ENCODE measurements around the gene BICDL1.

The BICDL1 gene

GRCh38 chr12:120079411-120080400, 90.7 kb downstream of the BICDL1 start:
- no peak for DNase-seq

- DNase-seq = no peak
Measured at GRCh38 chr12:120081641-120082040, 92.6 kb downstream of the BICDL1 start.

GRCh38 chr12:120085920-120086645, 97.0 kb downstream of the BICDL1 start:
- DNase-seq = peak in 1 of 56 donors; percentile 0

GRCh38 chr12:120086801-120087621, 98.0 kb downstream of the BICDL1 start:
- peak; percentile 94 to 100 (median 99) for DNase-seq

GRCh38 chr12:120089105-120089504, 100.1 kb downstream of the BICDL1 start:
- no peak for DNase-seq

GRCh38 chr12:120089796-120090195, 100.8 kb downstream of the BICDL1 start:
- no peak for DNase-seq

GRCh38 chr12:120090206-120090605, 101.2 kb downstream of the BICDL1 start:
- no peak for DNase-seq

- DNase-seq = no peak
Measured at GRCh38 chr12:120090626-120091295, 101.7 kb downstream of the BICDL1 start.

- peak in 2 of 56 donors; percentile 11 to 21 for DNase-seq
Measured at GRCh38 chr12:120091371-120092090, 102.5 kb downstream of the BICDL1 start.

GRCh38 chr12:120092551-120093335, 103.7 kb downstream of the BICDL1 start:
- no peak for DNase-seq

- no peak for DNase-seq
Measured at GRCh38 chr12:120093336-120093591, 104.2 kb downstream of the BICDL1 start.

- DNase-seq = peak in 4 of 56 donors; percentile 6 to 12 (median 11)
Measured at GRCh38 chr12:120093592-120094355, 104.7 kb downstream of the BICDL1 start.

GRCh38 chr12:120094485-120094884, 105.4 kb downstream of the BICDL1 start:
- peak in 19 of 56 donors; percentile 8 to 41 (median 25) for DNase-seq

- DNase-seq = no peak
Measured at GRCh38 chr12:120095331-120095730, 106.3 kb downstream of the BICDL1 start.

GRCh38 chr12:120095736-120096135, 106.7 kb downstream of the BICDL1 start:
- no peak for DNase-seq

- no peak for DNase-seq
Measured at GRCh38 chr12:120096671-120097202, 107.7 kb downstream of the BICDL1 start.

GRCh38 chr12:120098756-120099470, 109.9 kb downstream of the BICDL1 start:
- DNase-seq = no peak

- DNase-seq = no peak
Measured at GRCh38 chr12:120099738-120100137, 110.7 kb downstream of the BICDL1 start.

Measured in nucleus accumbens (tissue), 56 donors.